Measurements from ENCODE around the gene ARSG. TPM values are rescaled to one million over a fixed set of nuclear protein-coding genes. Genes with fewer than 3 reads are reported as not detected.

The ARSG gene
- total and polyA plus RNA-seq, 2 of the 13 experiments (the other 11 are each of a cell fraction or from before 2014, with no cell fraction given), result 3.7 to 15.2 TPM

GRCh38 chr17:68290268-68290954 lies 884 bp upstream of the ARSG start (continued):
- no peak for TF ChIP-seq ELK4 (CRISPR knock-in tag; IDR thresholded peaks at IDR 0.05; ENCODE audit: borderline replicate concordance)
- TF ChIP-seq SIX1 (CRISPR knock-in tag; IDR thresholded peaks at IDR 0.05; ENCODE audit: borderline replicate concordance), result no peak
- no peak for TF ChIP-seq JARID2 (CRISPR knock-in tag; IDR thresholded peaks at IDR 0.05; ENCODE audit: insufficient replicate concordance)
- TF ChIP-seq ZNF124 (CRISPR knock-in tag; IDR thresholded peaks at IDR 0.05), result no peak
- TF ChIP-seq ZNF547 (CRISPR knock-in tag; IDR thresholded peaks at IDR 0.05), result peak; percentile 61; the same call in 1 of the 2 replicates
- TF ChIP-seq ZNF430 (CRISPR knock-in tag; IDR thresholded peaks at IDR 0.05), result no peak; the same call in 1 of the 2 replicates
- TF ChIP-seq ZNF24 (IDR thresholded peaks at IDR 0.05), result no peak
- TF ChIP-seq ZNF253 (CRISPR knock-in tag; IDR thresholded peaks at IDR 0.05; ENCODE audit: borderline replicate concordance), result no peak
- TF ChIP-seq KLF15 (CRISPR knock-in tag; IDR thresholded peaks at IDR 0.05; ENCODE audit: borderline replicate concordance), result no peak
- peak; percentile 37; the same call in 1 of the 2 replicates for TF ChIP-seq KDM2A (CRISPR knock-in tag; IDR thresholded peaks at IDR 0.05; ENCODE audit: borderline replicate concordance, low read depth)
- TF ChIP-seq HDAC6 (IDR thresholded peaks at IDR 0.05; ENCODE audit: low read depth, low read length), result no peak
- no peak for TF ChIP-seq SKI (IDR thresholded peaks at IDR 0.05; ENCODE audit: partially characterized antibody)
- no peak for TF ChIP-seq HMGXB3 (CRISPR knock-in tag; IDR thresholded peaks at IDR 0.05; ENCODE audit: borderline replicate concordance)
- TF ChIP-seq ZSCAN21 (CRISPR knock-in tag; IDR thresholded peaks at IDR 0.05; ENCODE audit: borderline replicate concordance), result peak; percentile 39; the same call in 1 of the 2 replicates
- no peak for TF ChIP-seq CEBPZ (IDR thresholded peaks at IDR 0.05; ENCODE audit: low read length)
- TF ChIP-seq NAIF1 (CRISPR knock-in tag; IDR thresholded peaks at IDR 0.05; ENCODE audit: borderline replicate concordance), result 0 out of 2 replicates have a peak, but pooled peaks have one; percentile 42
- no peak for TF ChIP-seq FOXJ3 (CRISPR knock-in tag; IDR thresholded peaks at IDR 0.05; ENCODE audit: borderline replicate concordance)
- peak; percentile 43; the same call in 1 of the 2 replicates for TF ChIP-seq TAF1 (CRISPR knock-in tag; IDR thresholded peaks at IDR 0.05)
- no peak for TF ChIP-seq SOX5 (CRISPR knock-in tag; IDR thresholded peaks at IDR 0.05; ENCODE audit: borderline replicate concordance)
- peak; percentile 19 for TF ChIP-seq XRCC5 (optimal IDR thresholded peaks at IDR 0.05; ENCODE audit: low read length)
- TF ChIP-seq NFE2L2 (IDR thresholded peaks at IDR 0.05; ENCODE audit: low read length), result no peak
